Measurements from ENCODE around the gene RLN3.

Gene RLN3

GRCh38 chr19:14058182-14059092 is 30.5 kb downstream of the RLN3 start:
- Mint-ChIP-seq H3K36me3 (ENCODE audit: low read depth) (peaks cover 9% of the 10 kb centered on the region), H3K9me3 (no peaks in the 10 kb centered on the region), H3K27me3 (ENCODE audit: low read depth) (peaks cover 52% of the 10 kb centered on the region), H3K4me3 (peak overlapping the region; percentile 64 to 85 (median 84)), H3K27ac (no peak overlapping the region), H3K4me1 (peaks cover 4% of the 10 kb centered on the region)
- TF ChIP-seq, protein P1, sequence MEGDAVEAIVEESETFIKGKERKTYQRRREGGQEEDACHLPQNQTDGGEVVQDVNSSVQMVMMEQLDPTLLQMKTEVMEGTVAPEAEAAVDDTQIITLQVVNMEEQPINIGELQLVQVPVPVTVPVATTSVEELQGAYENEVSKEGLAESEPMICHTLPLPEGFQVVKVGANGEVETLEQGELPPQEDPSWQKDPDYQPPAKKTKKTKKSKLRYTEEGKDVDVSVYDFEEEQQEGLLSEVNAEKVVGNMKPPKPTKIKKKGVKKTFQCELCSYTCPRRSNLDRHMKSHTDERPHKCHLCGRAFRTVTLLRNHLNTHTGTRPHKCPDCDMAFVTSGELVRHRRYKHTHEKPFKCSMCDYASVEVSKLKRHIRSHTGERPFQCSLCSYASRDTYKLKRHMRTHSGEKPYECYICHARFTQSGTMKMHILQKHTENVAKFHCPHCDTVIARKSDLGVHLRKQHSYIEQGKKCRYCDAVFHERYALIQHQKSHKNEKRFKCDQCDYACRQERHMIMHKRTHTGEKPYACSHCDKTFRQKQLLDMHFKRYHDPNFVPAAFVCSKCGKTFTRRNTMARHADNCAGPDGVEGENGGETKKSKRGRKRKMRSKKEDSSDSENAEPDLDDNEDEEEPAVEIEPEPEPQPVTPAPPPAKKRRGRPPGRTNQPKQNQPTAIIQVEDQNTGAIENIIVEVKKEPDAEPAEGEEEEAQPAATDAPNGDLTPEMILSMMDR (IDR thresholded peaks at IDR 0.05; ENCODE audit: unreplicated experiment in 3 of 3) = no peak

GRCh38 chr19:14059093-14059480 is 31.1 kb downstream of the RLN3 start:
- Mint-ChIP-seq H3K36me3 (ENCODE audit: low read depth) (peaks cover 5% of the 10 kb centered on the region), H3K4me3 (peak overlapping the region; percentile 64 to 85 (median 84)), H3K9me3 (no peaks in the 10 kb centered on the region), H3K4me1 (peaks cover 4% of the 10 kb centered on the region), H3K27ac (no peak overlapping the region), H3K27me3 (ENCODE audit: low read depth) (peaks cover 48% of the 10 kb centered on the region)
- TF ChIP-seq, protein P1 (IDR thresholded peaks at IDR 0.05; ENCODE audit: unreplicated experiment in 3 of 3) = peak; percentile 42 to 54 (median 51)

- H3K4me3 Mint-ChIP-seq = peak overlapping the region; percentile 46 to 65 (median 62)
- peaks cover 47% of the 10 kb centered on the region for H3K27me3 Mint-ChIP-seq (ENCODE audit: low read depth)
- peaks cover 4% of the 10 kb centered on the region for H3K4me1 Mint-ChIP-seq
- TF ChIP-seq, protein P1 (IDR thresholded peaks at IDR 0.05; ENCODE audit: unreplicated experiment in 3 of 3) = no peak
- no peaks in the 10 kb centered on the region for H3K9me3 Mint-ChIP-seq
- H3K36me3 Mint-ChIP-seq (ENCODE audit: low read depth) = peaks cover 3% of the 10 kb centered on the region
- peak overlapping the region in 1 of 3 experiments; percentile 20 for H3K27ac Mint-ChIP-seq
Measured at GRCh38 chr19:14059652-14060155, 31.8 kb downstream of the RLN3 start.

DNA sequence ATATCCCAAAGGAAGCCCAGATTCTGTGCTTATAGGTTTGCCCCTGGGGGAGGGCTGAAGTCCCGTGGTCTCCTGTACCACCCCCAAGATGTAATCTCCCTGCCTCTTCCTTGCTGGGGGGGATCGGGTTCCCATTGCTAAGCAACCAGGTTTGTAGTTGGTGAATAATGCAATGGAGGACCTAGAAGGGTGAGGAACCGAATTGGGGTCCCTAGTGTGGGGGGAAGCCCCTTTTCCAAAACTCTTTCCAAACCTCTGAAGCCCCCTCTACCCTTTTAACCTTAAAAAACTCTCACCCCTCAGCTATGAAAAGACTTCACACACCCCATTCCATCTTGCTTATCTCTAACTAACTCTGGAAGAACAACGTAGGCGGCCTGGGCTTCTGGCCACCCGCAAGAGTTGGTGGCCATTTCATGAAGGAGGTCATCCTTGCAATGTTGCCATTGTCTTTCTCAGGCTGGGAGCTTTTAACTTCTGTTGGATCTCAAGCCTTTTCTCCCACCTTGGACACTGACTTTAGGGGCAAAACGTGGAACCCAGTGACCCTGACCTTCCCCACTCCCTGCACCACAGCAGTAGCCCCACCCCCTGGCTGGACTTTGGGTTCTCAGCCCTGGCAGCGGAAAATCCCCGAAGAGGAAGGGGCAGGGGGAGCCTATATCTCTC is 33.3 kb downstream of the RLN3 start:
- H3K27me3 Mint-ChIP-seq (ENCODE audit: low read depth) = peaks cover 51% of the 10 kb centered on the region
- TF ChIP-seq, protein P1 (IDR thresholded peaks at IDR 0.05; ENCODE audit: unreplicated experiment in 3 of 3) = no peak
- H3K4me1 Mint-ChIP-seq = peaks cover 4% of the 10 kb centered on the region
- peak overlapping the region in 2 of 3 experiments; percentile 23 to 63 for H3K27ac Mint-ChIP-seq
- no peaks in the 10 kb centered on the region for H3K36me3 Mint-ChIP-seq (ENCODE audit: low read depth)
- no peaks in the 10 kb centered on the region for H3K9me3 Mint-ChIP-seq
- H3K4me3 Mint-ChIP-seq = peak overlapping the region; percentile 6 to 23 (median 12)

DNA sequence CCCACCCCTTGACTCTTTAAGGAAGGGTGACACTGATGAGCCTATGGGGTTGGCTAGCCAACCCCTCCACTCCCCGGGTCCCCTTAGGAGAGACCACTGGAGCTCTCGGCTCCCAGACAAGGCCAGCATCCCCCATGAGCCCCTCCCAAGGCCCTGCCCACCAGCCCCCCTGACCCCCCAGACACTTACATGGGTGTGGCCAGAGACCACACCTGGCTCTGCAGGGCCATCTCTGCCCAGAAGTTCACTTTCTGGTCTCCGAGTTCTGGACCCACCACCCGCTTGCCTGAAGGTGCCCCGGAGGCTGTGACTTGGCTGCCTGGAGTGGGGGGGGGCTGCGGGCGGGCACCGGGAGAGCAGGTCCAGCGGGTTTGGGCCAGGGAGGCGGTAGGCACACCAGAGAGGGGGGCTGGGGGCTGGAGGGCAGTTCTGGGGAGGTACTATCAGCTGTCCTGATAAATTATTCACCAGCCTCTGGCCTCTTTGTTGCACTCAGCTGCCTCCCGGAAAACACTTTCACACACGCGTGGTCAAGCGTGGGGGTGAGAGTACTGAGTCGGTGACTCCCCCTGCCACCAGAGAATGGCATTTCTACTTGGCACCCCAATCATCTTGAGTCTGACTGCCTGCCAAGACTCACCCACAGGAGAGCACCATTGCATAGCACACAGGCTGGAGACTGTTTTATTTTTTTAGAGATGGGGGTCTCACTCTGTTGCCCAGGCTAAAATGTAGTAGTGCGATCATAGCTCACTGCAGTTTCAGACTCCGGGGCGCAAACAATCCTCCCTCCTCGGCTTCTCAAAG is 34.0 kb downstream of the RLN3 start, which contains the start of gene PALM3:
Gene PALM3, minus strand, starts transcription at position 326 of the 807 bp plus-strand sequence. Its CDS starts 96 bp downstream, at position 230.
- TF ChIP-seq, protein P1 (IDR thresholded peaks at IDR 0.05; ENCODE audit: unreplicated experiment in 3 of 3) = no peak
- Mint-ChIP-seq H3K27ac (peak within 1 kb of the TSS in 2 of 3 experiments; percentile 23 to 72), H3K4me3 (peak within 1 kb of the TSS; percentile 6 to 23 (median 12)), H3K27me3 (ENCODE audit: low read depth) (peaks cover 43% of the 10 kb centered on the region), H3K36me3 (ENCODE audit: low read depth) (no peaks in the 10 kb centered on the region), H3K4me1 (peaks cover 4% of the 10 kb centered on the region), H3K9me3 (no peaks in the 10 kb centered on the region)
